HL-60/S4 treated with retinoic acid at 250 ng/mL for 4 days and 3 days (cell line): ENCODE data around the gene TRIM22.

Experiments used
- in situ Hi-C: fragments of 300-500 bp; cut with MboI; formaldehyde crosslinking; loops from 2 replicates; pipeline ENCODE4 v1.7.0; 2022; ENCODE audit warnings: low sequenced_read_pairs

TRIM22 gene

DNA sequence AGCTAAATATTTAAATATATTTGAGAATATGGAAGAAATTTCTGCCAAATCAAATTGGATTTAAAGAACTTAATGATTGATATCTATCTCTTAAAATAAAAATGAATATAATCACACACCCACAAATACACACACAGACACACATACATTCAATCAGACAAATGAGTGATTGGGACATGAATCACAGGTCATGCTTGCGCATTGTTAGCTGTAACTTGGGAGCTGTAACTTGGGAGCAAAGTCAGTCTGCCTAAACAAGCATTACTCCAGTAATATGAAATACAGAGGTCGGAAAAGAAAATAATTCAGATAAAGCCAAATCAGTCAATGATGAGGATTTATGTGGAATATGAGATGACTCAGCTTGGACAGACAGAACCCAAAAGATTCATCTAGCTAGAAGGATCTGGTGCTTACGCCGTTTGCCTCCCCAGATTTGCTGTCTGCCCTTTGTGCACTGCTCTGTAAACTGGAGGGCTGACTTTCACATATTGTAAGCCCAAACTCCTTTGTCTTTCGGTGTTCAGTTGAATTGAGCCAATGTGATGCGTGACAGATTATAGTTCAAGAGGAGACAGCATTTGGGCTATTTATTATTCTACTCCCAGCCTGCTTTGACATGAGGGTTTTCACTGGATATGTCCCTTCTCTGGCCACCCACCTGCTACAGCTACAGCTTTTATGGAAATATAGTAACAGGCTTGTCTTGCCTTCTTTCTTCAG is 48.2 kb downstream of the TRIM22 start:
- in situ Hi-C loops, result no loop called here

DNA sequence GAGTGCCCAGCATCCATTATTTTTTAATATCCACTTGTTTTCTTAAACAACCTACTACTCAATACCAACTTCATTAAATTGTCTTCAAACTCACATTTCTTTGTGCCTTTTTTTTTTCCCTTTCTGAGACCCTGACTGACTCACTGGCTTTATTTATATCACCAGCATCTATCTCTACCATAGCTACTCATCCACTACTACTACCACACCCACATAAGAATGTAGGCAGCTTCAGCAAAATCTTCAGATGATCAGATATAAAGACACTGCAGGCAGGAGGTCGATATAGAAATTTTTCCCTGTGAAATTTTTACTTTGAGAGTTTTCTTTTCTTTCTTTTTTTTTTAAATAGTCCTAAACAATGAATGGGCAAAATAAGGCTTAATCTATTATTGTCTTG is 48.8 kb downstream of the TRIM22 start:
- in situ Hi-C loops, result no loop called here

DNA sequence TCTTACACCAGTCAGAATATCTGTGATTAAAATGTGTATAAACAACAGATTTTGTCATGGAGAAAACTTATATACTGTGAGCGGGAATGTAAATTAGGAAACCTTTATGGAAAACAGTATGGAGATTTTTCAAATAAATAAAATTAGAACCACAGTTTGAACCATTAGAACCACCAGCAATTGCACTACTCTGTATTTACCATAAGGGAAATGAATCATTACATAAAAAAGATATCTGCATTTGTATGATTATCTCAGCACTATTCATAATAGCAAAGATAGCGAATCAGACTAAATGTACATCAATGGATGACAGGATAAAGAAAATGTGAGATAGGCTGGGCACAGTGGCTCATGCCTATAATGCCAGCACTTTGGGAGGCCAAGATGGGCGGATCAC is 57.0 kb downstream of the TRIM22 start:
- in situ Hi-C loops, result no loop called here

DNA sequence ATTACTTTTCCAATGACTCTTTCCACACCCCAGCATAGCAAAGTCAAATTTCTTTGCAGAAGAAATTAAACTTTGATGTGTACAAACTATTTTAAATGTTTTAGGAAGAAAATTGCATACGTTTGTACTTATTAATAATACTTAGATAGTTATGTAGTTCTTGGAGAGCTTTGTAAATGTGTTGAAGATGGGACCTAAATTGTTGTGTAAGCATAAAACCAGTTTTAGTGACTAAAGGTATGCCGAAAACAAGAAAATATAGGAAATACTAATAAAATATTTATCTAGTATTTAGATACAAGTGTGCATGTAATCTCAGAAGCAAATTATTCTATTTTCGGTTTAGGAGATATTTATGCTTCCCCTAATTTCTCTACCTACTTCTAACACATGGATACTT is 60.2 kb downstream of the TRIM22 start:
- in situ Hi-C loops, result no loop called here

DNA sequence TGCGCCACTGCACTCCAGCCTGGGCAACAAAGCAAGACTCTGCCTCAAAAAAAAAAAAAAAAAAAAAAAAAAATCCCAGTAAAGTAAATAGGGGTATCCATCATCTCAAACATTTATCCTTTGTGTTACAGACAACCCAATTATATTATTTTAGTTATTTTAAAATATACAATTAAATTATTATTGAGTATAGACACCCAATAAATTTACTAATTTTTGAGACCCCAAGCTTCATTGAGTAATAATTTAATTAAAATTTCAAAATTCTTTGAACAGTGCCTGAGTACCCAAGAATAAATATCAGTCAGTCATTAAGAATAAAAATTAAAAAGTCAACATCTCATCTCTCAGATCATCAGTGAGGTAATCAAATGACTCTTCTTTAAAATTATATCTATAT is 64.4 kb downstream of the TRIM22 start, which contains the start of gene OR52N4:
Gene OR52N4, plus strand, starts transcription at position 301 of the 400 bp plus-strand sequence. CDS start 498 bp downstream, outside the sequence.
- in situ Hi-C loops, result no loop called here
